ENCODE data around the gene MSI2.
"Not testable (repeated sequence)": the region's sequence is repeated elsewhere in the genome, so short reads cannot be mapped to it uniquely, and the experiment has no call there.

The MSI2 gene

GRCh38 chr17:57288773-57289121 is 32.4 kb downstream of the MSI2 start:
- H3K27me3 ChIP-seq (ENCODE audit: control insufficient read depth, insufficient read depth, low read length): no peaks in the 10 kb centered on the region
- H3K27ac ChIP-seq (ENCODE audit: low read depth, low read length): no peak overlapping the region
- no peak overlapping the region for H3K9ac ChIP-seq (ENCODE audit: low read length)
- H3K36me3 ChIP-seq (ENCODE audit: control insufficient read depth, insufficient read depth, low read length): peaks cover 2% of the 10 kb centered on the region
- H3K4me3 ChIP-seq (ENCODE audit: low read length): no peak overlapping the region
- peaks cover 16% of the 10 kb centered on the region for H3K4me1 ChIP-seq (ENCODE audit: control insufficient read depth, insufficient read depth, low read length)

GRCh38 chr17:57289130-57289529 is 32.8 kb downstream of the MSI2 start:
- Histone ChIP-seq H3K36me3 (ENCODE audit: control insufficient read depth, insufficient read depth, low read length) (peaks cover 2% of the 10 kb centered on the region), H3K27me3 (ENCODE audit: control insufficient read depth, insufficient read depth, low read length) (no peaks in the 10 kb centered on the region), H3K4me3 (ENCODE audit: low read length) (no peak overlapping the region), H3K4me1 (ENCODE audit: control insufficient read depth, insufficient read depth, low read length) (peaks cover 16% of the 10 kb centered on the region), H3K27ac (ENCODE audit: low read depth, low read length) (no peak overlapping the region), H3K9ac (ENCODE audit: low read length) (no peak overlapping the region)

- H3K36me3 ChIP-seq (ENCODE audit: control insufficient read depth, insufficient read depth, low read length): peaks cover 2% of the 10 kb centered on the region
- H3K4me3 ChIP-seq (ENCODE audit: low read length): no peak overlapping the region
- H3K27ac ChIP-seq (ENCODE audit: low read depth, low read length): no peak overlapping the region
- H3K27me3 ChIP-seq (ENCODE audit: control insufficient read depth, insufficient read depth, low read length): no peaks in the 10 kb centered on the region
- H3K9ac ChIP-seq (ENCODE audit: low read length): no peak overlapping the region
- peaks cover 16% of the 10 kb centered on the region for H3K4me1 ChIP-seq (ENCODE audit: control insufficient read depth, insufficient read depth, low read length)
Observed at GRCh38 chr17:57289613-57290012, 33.3 kb downstream of the MSI2 start.

GRCh38 chr17:57290981-57291380 is 34.7 kb downstream of the MSI2 start:
- Histone ChIP-seq H3K4me3 (ENCODE audit: low read length) (no peak overlapping the region), H3K27me3 (ENCODE audit: control insufficient read depth, insufficient read depth, low read length) (no peaks in the 10 kb centered on the region), H3K27ac (ENCODE audit: low read depth, low read length) (no peak overlapping the region), H3K9ac (ENCODE audit: low read length) (no peak overlapping the region), H3K36me3 (ENCODE audit: control insufficient read depth, insufficient read depth, low read length) (peaks cover 2% of the 10 kb centered on the region), H3K4me1 (ENCODE audit: control insufficient read depth, insufficient read depth, low read length) (peaks cover 21% of the 10 kb centered on the region)

- Histone ChIP-seq H3K27me3 (ENCODE audit: control insufficient read depth, insufficient read depth, low read length) (no peaks in the 10 kb centered on the region), H3K9ac (ENCODE audit: low read length) (peak overlapping the region; percentile 10), H3K36me3 (ENCODE audit: control insufficient read depth, insufficient read depth, low read length) (peaks cover 2% of the 10 kb centered on the region), H3K4me1 (ENCODE audit: control insufficient read depth, insufficient read depth, low read length) (peaks cover 21% of the 10 kb centered on the region), H3K27ac (ENCODE audit: low read depth, low read length) (no peak overlapping the region), H3K4me3 (ENCODE audit: low read length) (no peak overlapping the region)
Observed at GRCh38 chr17:57292091-57292490, 35.8 kb downstream of the MSI2 start.

GRCh38 chr17:57293077-57293476 is 36.8 kb downstream of the MSI2 start:
- Histone ChIP-seq H3K9ac (ENCODE audit: low read length) (no peak overlapping the region), H3K27me3 (ENCODE audit: control insufficient read depth, insufficient read depth, low read length) (no peaks in the 10 kb centered on the region), H3K4me3 (ENCODE audit: low read length) (no peak overlapping the region), H3K36me3 (ENCODE audit: control insufficient read depth, insufficient read depth, low read length) (peaks cover 3% of the 10 kb centered on the region), H3K4me1 (ENCODE audit: control insufficient read depth, insufficient read depth, low read length) (peaks cover 18% of the 10 kb centered on the region), H3K27ac (ENCODE audit: low read depth, low read length) (no peak overlapping the region)

GRCh38 chr17:57294101-57294500 is 37.8 kb downstream of the MSI2 start:
- H3K27ac ChIP-seq (ENCODE audit: low read depth, low read length): no peak overlapping the region
- peaks cover 6% of the 10 kb centered on the region for H3K36me3 ChIP-seq (ENCODE audit: control insufficient read depth, insufficient read depth, low read length)
- no peak overlapping the region for H3K4me3 ChIP-seq (ENCODE audit: low read length)
- peaks cover 10% of the 10 kb centered on the region for H3K4me1 ChIP-seq (ENCODE audit: control insufficient read depth, insufficient read depth, low read length)
- H3K27me3 ChIP-seq (ENCODE audit: control insufficient read depth, insufficient read depth, low read length): no peaks in the 10 kb centered on the region
- H3K9ac ChIP-seq (ENCODE audit: low read length): no peak overlapping the region

GRCh38 chr17:57294629-57295501 is 38.5 kb downstream of the MSI2 start:
- Histone ChIP-seq H3K27me3 (ENCODE audit: control insufficient read depth, insufficient read depth, low read length) (no peaks in the 10 kb centered on the region), H3K4me3 (ENCODE audit: low read length) (no peak overlapping the region), H3K36me3 (ENCODE audit: control insufficient read depth, insufficient read depth, low read length) (peaks cover 8% of the 10 kb centered on the region), H3K27ac (ENCODE audit: low read depth, low read length) (no peak overlapping the region), H3K9ac (ENCODE audit: low read length) (no peak overlapping the region), H3K4me1 (ENCODE audit: control insufficient read depth, insufficient read depth, low read length) (peaks cover 7% of the 10 kb centered on the region)

GRCh38 chr17:57295526-57296023 is 39.3 kb downstream of the MSI2 start:
- Histone ChIP-seq H3K4me3 (ENCODE audit: low read length) (no peak overlapping the region), H3K27me3 (ENCODE audit: control insufficient read depth, insufficient read depth, low read length) (no peaks in the 10 kb centered on the region), H3K9ac (ENCODE audit: low read length) (no peak overlapping the region), H3K4me1 (ENCODE audit: control insufficient read depth, insufficient read depth, low read length) (peaks cover 6% of the 10 kb centered on the region), H3K27ac (ENCODE audit: low read depth, low read length) (no peak overlapping the region), H3K36me3 (ENCODE audit: control insufficient read depth, insufficient read depth, low read length) (peaks cover 9% of the 10 kb centered on the region)

GRCh38 chr17:57296231-57296630 is 39.9 kb downstream of the MSI2 start:
- Histone ChIP-seq H3K36me3 (ENCODE audit: control insufficient read depth, insufficient read depth, low read length) (peaks cover 9% of the 10 kb centered on the region), H3K27me3 (ENCODE audit: control insufficient read depth, insufficient read depth, low read length) (no peaks in the 10 kb centered on the region), H3K9ac (ENCODE audit: low read length) (no peak overlapping the region), H3K27ac (ENCODE audit: low read depth, low read length) (no peak overlapping the region), H3K4me3 (ENCODE audit: low read length) (no peak overlapping the region), H3K4me1 (ENCODE audit: control insufficient read depth, insufficient read depth, low read length) (peaks cover 6% of the 10 kb centered on the region)

- H3K4me1 ChIP-seq (ENCODE audit: control insufficient read depth, insufficient read depth, low read length): peaks cover 6% of the 10 kb centered on the region
- H3K9ac ChIP-seq (ENCODE audit: low read length): no peak overlapping the region
- no peaks in the 10 kb centered on the region for H3K27me3 ChIP-seq (ENCODE audit: control insufficient read depth, insufficient read depth, low read length)
- H3K4me3 ChIP-seq (ENCODE audit: low read length): no peak overlapping the region
- peaks cover 7% of the 10 kb centered on the region for H3K36me3 ChIP-seq (ENCODE audit: control insufficient read depth, insufficient read depth, low read length)
- H3K27ac ChIP-seq (ENCODE audit: low read depth, low read length): no peak overlapping the region
Observed at GRCh38 chr17:57299176-57299575, 42.9 kb downstream of the MSI2 start.

GRCh38 chr17:57300592-57300991 is 44.3 kb downstream of the MSI2 start:
- H3K4me3 ChIP-seq (ENCODE audit: low read length); H3K9ac ChIP-seq (ENCODE audit: low read length); H3K27me3 ChIP-seq (ENCODE audit: control insufficient read depth, insufficient read depth, low read length); H3K4me1 ChIP-seq (ENCODE audit: control insufficient read depth, insufficient read depth, low read length); H3K36me3 ChIP-seq (ENCODE audit: control insufficient read depth, insufficient read depth, low read length); H3K27ac ChIP-seq (ENCODE audit: low read depth, low read length): not testable (repeated sequence)
